Chondrocyte (in vitro differentiated cells): ENCODE measurements around the gene UNC80. TPM values are rescaled to one million over a fixed set of nuclear protein-coding genes. Genes with fewer than 3 reads are reported as not detected.

Experiments used
- DNase-seq: peaks from one replicate; pipeline ENCODE4 v3.0.0; 2021; ENCODE audit warnings: mixed read lengths, low spot score
- H3K27ac Mint-ChIP-seq: one replicate; pipeline ENCODE4 v1.8.0; 2021; ENCODE audit warnings: mild to moderate bottlenecking, moderate library complexity, mixed read lengths; ENCODE audit not compliant: unreplicated experiment
- H3K27me3 Mint-ChIP-seq: 2 replicates; pipeline ENCODE4 v1.8.0; 2021; ENCODE audit warnings: low read depth, mixed read lengths
- H3K36me3 Mint-ChIP-seq: 2 replicates; pipeline ENCODE4 v1.8.0; 2021; ENCODE audit warnings: low read depth, mixed read lengths
- H3K4me1 Mint-ChIP-seq: 2 replicates; pipeline ENCODE4 v1.8.0; 2021; ENCODE audit warnings: low read depth, mild to moderate bottlenecking, mixed read lengths
- H3K4me3 Mint-ChIP-seq: one replicate; pipeline ENCODE4 v1.8.0; 2021; ENCODE audit warnings: mild to moderate bottlenecking, moderate library complexity, mixed read lengths; ENCODE audit not compliant: unreplicated experiment
- H3K9me3 Mint-ChIP-seq: 2 replicates; pipeline ENCODE4 v1.8.0; 2021; ENCODE audit warnings: low read depth, mixed read lengths
- CTCF ChIP-seq: fragments of 200-600 bp; sonication (generic); IDR thresholded peaks from 2 replicates; pipeline ENCODE4 v1.5.0; 2021; ENCODE audit warnings: antibody characterized with exemption, mild to moderate bottlenecking, moderate library complexity
- total RNA-seq: library from RNA; stranded (reverse); gene quantifications from 3 replicates; pipeline ENCODE4 v1.2.1, GENCODE V29; 2021

Gene UNC80
- total RNA-seq, 1 donor from 2014 or later = 0.02 TPM

- TF ChIP-seq CTCF = no peak
- Mint-ChIP-seq H3K27me3 (no peaks in the 10 kb centered on the region), H3K4me1 (no peaks in the 10 kb centered on the region), H3K36me3 (no peaks in the 10 kb centered on the region), H3K27ac (no peak overlapping the region), H3K9me3 (peaks cover 3% of the 10 kb centered on the region), H3K4me3 (no peak overlapping the region)
- no peak for DNase-seq
Measured at GRCh38 chr2:209901172-209901571, 129.5 kb downstream of the UNC80 start.

- no peaks in the 10 kb centered on the region for H3K36me3 Mint-ChIP-seq
Measured at GRCh38 chr2:209905691-209906090, 134.1 kb downstream of the UNC80 start.

GRCh38 chr2:209907746-209908145 lies 136.1 kb downstream of the UNC80 start:
- Mint-ChIP-seq H3K36me3 (no peaks in the 10 kb centered on the region), H3K9me3 (peaks cover 10% of the 10 kb centered on the region), H3K27me3 (no peaks in the 10 kb centered on the region), H3K4me1 (no peaks in the 10 kb centered on the region), H3K27ac (no peak overlapping the region), H3K4me3 (no peak overlapping the region)
- DNase-seq = no peak
- TF ChIP-seq CTCF = no peak

More at GRCh38 chr2:209905691-209906090, 134.1 kb downstream of the UNC80 start:
- H3K4me1 Mint-ChIP-seq = no peaks in the 10 kb centered on the region
- no peak for DNase-seq
- peaks cover 10% of the 10 kb centered on the region for H3K9me3 Mint-ChIP-seq
- H3K4me3 Mint-ChIP-seq = no peak overlapping the region
- no peaks in the 10 kb centered on the region for H3K27me3 Mint-ChIP-seq
- no peak for TF ChIP-seq CTCF
- H3K27ac Mint-ChIP-seq = no peak overlapping the region

GRCh38 chr2:209908511-209908910 lies 136.9 kb downstream of the UNC80 start:
- Mint-ChIP-seq H3K27ac (no peak overlapping the region), H3K9me3 (peaks cover 10% of the 10 kb centered on the region), H3K4me1 (no peaks in the 10 kb centered on the region), H3K36me3 (no peaks in the 10 kb centered on the region), H3K4me3 (no peak overlapping the region), H3K27me3 (no peaks in the 10 kb centered on the region)
- DNase-seq = no peak
- no peak for TF ChIP-seq CTCF

- H3K36me3 Mint-ChIP-seq = no peaks in the 10 kb centered on the region
- H3K9me3 Mint-ChIP-seq = peaks cover 8% of the 10 kb centered on the region
- TF ChIP-seq CTCF = no peak
- H3K4me1 Mint-ChIP-seq = no peaks in the 10 kb centered on the region
- DNase-seq = no peak
- H3K27me3 Mint-ChIP-seq = peaks cover 4% of the 10 kb centered on the region
- H3K4me3 Mint-ChIP-seq = no peak overlapping the region
- H3K27ac Mint-ChIP-seq = no peak overlapping the region
Measured at GRCh38 chr2:209911486-209911885, 139.9 kb downstream of the UNC80 start.
